HepG2 (cell line): ENCODE results near the gene RCE1. TPM values are rescaled to one million over a fixed set of nuclear protein-coding genes. Genes with fewer than 3 reads are reported as not detected.
A peak's percentile ranks its signal among the peaks of the same experiment; 100 is the strongest.

Experiments used
- FOXK2 ChIP-seq: fragments of 450-650 bp; IDR thresholded peaks from 2 replicates; pipeline ENCODE4 v1.6.1; 2016
- FOXM1 ChIP-seq: sonication (generic); formaldehyde crosslinking; IDR thresholded peaks from 2 replicates; pipeline ENCODE4 v1.5.0; 2020; ENCODE audit warnings: missing genetic modification reagents
- HMGXB3 ChIP-seq: sonication (generic); formaldehyde crosslinking; IDR thresholded peaks from 2 replicates; pipeline ENCODE4 v1.4.0; 2020; ENCODE audit warnings: missing genetic modification reagents, borderline replicate concordance
- NR2F6 ChIP-seq, 2 experiments: IDR thresholded peaks; 2 replicates each; pipeline ENCODE4 v1.6.1; 2016; ENCODE audit warnings: antibody characterized with exemption in 1 of 2, mild to moderate bottlenecking in 1 of 2
- SOX6 ChIP-seq, 2 experiments: fragments of 450-650 bp in 1 of 2; sonication (generic) in 1 of 2; formaldehyde crosslinking in 1 of 2; IDR thresholded peaks; 2 replicates each; pipeline versions ENCODE4 v1.4.0 to v1.6.1; 2017 to 2020; ENCODE audit warnings: antibody characterized with exemption in 1 of 2, mild to moderate bottlenecking in 1 of 2, missing genetic modification reagents in 1 of 2
- ZHX2 ChIP-seq, 2 experiments: sonication (generic) in 1 of 2; formaldehyde crosslinking in 1 of 2; IDR thresholded peaks; 2 replicates each; pipeline versions ENCODE4 v1.6.1 to v1.9.0; 2014 to 2022; ENCODE audit warnings: antibody characterized with exemption in 1 of 2, borderline replicate concordance in 1 of 2, inconsistent platforms in 1 of 2, low read depth in 1 of 2, missing genetic modification reagents in 1 of 2
- ZNF263 ChIP-seq: sonication (generic); formaldehyde crosslinking; IDR thresholded peaks from 2 replicates; pipeline ENCODE4 v1.4.0; 2020; ENCODE audit warnings: missing genetic modification reagents
- ZNF414 ChIP-seq: sonication (generic); formaldehyde crosslinking; IDR thresholded peaks from 2 replicates; pipeline ENCODE4 v1.5.0; 2020; ENCODE audit warnings: missing genetic modification reagents
- ZNF773 ChIP-seq: sonication (generic); formaldehyde crosslinking; IDR thresholded peaks from 2 replicates; pipeline ENCODE4 v1.4.0; 2020; ENCODE audit warnings: missing genetic modification reagents, borderline replicate concordance
- ZNF780A ChIP-seq: sonication (generic); formaldehyde crosslinking; IDR thresholded peaks from 2 replicates; pipeline ENCODE4 v1.8.0; 2022; ENCODE audit warnings: mild to moderate bottlenecking, missing genetic modification reagents, moderate library complexity
- polyA plus RNA-seq, 8 experiments: library from polyadenylated mRNA; depleted of rRNA in 3 of 8; stranded (reverse) in 7 of 8; unstranded in 1 of 8; fragments of >200 nt; fragmentation: Illumina TruSeq in 4 of 8; extraction: Trizol in 4 of 8; gene quantifications; 2 replicates each; pipeline versions ENCODE4 v1.2.1 to v1.2.3, GENCODE V29; 2011 to 2016; ENCODE audit warnings: low read depth in 4 of 8, missing spikeins in 1 of 8, mixed read lengths in 1 of 8; ENCODE audit not compliant: insufficient read depth in 1 of 8
- total RNA-seq, 5 experiments: library from RNA; depleted of rRNA; stranded (reverse); fragments of >200 nt; fragmentation: Illumina TruSeq; extraction: Trizol; gene quantifications; 2 replicates each; pipeline ENCODE4 v1.2.3, GENCODE V29; 2016; ENCODE audit warnings: low read depth in 1 of 5
- TF ChIP-seq, protein P1 (sequence below): sonication (generic); formaldehyde crosslinking; IDR thresholded peaks from 2 replicates; pipeline ENCODE4 v1.5.1; 2020; ENCODE audit warnings: mild to moderate bottlenecking, missing genetic modification reagents, moderate library complexity

The RCE1 gene
- total and polyA plus RNA-seq, 2 of the 13 experiments (the other 11 are each of a cell fraction or from before 2014, with no cell fraction given): 22.2 to 22.4 TPM

DNA sequence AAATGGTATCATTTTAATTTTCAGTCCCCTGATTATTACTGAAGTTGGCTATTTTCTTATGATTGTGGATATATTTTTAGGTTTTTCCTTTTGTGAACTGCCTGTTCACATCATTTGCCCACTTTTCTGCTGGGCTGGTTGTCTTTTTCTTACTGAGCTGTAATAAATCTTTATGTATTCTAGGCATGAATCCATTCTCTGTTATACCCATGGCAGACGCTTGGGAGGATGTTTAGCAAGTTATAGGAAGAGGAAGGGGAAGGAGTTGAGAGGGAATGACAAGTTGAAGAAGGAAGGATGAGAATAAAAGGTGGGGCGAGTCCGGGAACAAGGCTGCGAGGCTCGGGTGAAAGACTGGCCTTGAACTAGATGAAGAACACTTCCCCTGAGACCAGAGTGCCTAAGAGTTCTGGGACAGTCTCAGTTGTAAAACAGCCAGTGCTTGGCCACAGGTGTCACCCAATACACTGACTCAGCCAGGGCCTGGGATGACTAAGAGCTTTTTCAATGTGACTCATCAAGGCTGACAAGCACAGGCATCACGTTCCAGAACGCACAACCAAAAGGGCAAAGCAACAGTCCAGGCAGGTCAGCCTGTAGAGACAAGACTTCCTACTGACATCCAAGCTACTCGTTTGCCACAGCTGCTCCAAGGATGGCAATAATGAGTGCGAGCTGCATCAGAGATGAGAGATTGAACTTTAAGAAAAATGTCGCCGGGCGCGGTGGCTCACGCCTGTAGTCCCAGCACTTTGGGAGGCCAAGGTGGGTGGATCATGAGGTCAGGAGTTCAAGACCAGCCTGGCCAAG is 48.8 kb downstream of the RCE1 start (continued):
- TF ChIP-seq ZHX2 (IDR thresholded peaks at IDR 0.05; ENCODE audit: low read depth): no peak
- TF ChIP-seq ZHX2 (CRISPR knock-in tag; IDR thresholded peaks at IDR 0.05; ENCODE audit: borderline replicate concordance): no peak
- TF ChIP-seq ZNF780A (CRISPR knock-in tag): no peak
- no peak for TF ChIP-seq ZNF414
- TF ChIP-seq SOX6 (IDR thresholded peaks at IDR 0.05): no peak
- TF ChIP-seq SOX6 (CRISPR knock-in tag; IDR thresholded peaks at IDR 0.05): peak; percentile 54
- TF ChIP-seq ZNF773: no peak
- TF ChIP-seq, protein P1, sequence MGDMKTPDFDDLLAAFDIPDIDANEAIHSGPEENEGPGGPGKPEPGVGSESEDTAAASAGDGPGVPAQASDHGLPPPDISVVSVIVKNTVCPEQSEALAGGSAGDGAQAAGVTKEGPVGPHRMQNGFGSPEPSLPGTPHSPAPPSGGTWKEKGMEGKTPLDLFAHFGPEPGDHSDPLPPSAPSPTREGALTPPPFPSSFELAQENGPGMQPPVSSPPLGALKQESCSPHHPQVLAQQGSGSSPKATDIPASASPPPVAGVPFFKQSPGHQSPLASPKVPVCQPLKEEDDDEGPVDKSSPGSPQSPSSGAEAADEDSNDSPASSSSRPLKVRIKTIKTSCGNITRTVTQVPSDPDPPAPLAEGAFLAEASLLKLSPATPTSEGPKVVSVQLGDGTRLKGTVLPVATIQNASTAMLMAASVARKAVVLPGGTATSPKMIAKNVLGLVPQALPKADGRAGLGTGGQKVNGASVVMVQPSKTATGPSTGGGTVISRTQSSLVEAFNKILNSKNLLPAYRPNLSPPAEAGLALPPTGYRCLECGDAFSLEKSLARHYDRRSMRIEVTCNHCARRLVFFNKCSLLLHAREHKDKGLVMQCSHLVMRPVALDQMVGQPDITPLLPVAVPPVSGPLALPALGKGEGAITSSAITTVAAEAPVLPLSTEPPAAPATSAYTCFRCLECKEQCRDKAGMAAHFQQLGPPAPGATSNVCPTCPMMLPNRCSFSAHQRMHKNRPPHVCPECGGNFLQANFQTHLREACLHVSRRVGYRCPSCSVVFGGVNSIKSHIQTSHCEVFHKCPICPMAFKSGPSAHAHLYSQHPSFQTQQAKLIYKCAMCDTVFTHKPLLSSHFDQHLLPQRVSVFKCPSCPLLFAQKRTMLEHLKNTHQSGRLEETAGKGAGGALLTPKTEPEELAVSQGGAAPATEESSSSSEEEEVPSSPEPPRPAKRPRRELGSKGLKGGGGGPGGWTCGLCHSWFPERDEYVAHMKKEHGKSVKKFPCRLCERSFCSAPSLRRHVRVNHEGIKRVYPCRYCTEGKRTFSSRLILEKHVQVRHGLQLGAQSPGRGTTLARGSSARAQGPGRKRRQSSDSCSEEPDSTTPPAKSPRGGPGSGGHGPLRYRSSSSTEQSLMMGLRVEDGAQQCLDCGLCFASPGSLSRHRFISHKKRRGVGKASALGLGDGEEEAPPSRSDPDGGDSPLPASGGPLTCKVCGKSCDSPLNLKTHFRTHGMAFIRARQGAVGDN (CRISPR knock-in tag): peak; percentile 58
- no peak for TF ChIP-seq FOXM1 (CRISPR knock-in tag)
- TF ChIP-seq ZNF263 (CRISPR knock-in tag): no peak
- TF ChIP-seq NR2F6 (IDR thresholded peaks at IDR 0.05): peak; percentile 28
- peak; percentile 83 for TF ChIP-seq NR2F6 (CRISPR knock-in tag; IDR thresholded peaks at IDR 0.05)
- TF ChIP-seq FOXK2: no peak
- no peak for TF ChIP-seq HMGXB3
